Femur (tissue), 1 donor: ENCODE measurements around the gene PALLD.
A peak's percentile ranks its signal among the peaks of the same experiment; 100 is the strongest.
"Not testable (repeated sequence)": the region's sequence is repeated elsewhere in the genome, so short reads cannot be mapped to it uniquely, and the experiment has no call there.

Experiments
- DNase-seq: peaks from one replicate; pipeline ENCODE4 v3.0.0-alpha.2; 2017

The PALLD gene

DNA sequence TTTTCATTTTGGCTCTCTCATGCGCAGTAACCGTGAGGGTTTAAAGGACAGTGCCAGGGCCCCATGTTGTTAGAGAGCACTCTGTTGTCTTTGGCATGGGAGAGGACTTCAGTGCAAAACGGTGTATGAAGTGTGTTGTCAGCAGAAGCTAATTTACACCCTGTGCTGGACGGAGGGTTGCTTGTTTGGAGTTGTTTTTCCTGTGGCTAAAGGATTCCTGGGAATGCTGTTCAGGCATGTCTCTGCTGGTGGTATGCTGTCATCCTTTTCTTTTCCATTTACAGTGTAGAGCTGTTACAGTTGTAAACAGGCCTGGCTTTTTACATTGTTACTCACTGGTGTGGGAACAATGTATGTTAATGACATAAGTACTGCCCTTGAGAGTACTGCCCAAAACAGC, 306.9 kb downstream of the PALLD start:
- DNase-seq, result no peak

DNA sequence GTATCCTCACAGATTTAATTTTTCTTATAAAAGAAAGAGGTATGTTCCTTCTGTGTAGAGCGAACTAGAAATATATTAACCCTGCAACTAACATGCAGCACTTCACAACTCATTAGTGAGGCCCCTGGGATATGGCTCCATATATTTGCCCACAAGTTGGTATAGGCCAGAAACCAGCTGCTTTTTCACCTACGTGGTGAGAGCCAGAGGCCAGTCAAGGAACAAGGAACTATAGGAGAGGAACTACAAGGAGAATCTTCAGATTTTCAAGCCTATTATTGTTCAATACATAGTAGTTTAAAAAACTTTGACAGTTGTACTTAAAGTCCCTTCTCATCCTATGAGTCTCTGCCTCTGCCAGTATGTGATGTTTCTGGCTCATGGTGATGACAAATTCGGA, 307.3 kb downstream of the PALLD start:
- no peak for DNase-seq

DNA sequence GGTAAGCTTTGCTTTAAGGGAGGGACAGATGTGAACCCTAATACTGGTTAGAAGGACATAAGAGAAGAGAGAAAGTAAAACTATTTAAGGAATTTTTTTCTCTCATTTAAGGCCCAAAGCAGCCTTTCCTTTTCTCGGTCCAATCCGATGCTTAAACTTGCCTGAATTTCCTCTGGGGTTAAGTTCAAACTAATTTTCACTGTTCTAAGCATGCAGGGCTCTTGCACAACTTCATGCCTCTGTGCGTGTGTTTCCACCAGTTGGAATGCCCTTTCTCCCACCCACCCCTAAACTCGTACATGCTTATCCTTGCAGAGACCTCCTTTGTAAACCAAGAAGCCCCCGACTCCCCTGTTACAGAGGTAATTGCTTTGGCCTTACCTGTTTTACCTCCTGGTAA, 308.5 kb downstream of the PALLD start:
- DNase-seq, result no peak

DNA sequence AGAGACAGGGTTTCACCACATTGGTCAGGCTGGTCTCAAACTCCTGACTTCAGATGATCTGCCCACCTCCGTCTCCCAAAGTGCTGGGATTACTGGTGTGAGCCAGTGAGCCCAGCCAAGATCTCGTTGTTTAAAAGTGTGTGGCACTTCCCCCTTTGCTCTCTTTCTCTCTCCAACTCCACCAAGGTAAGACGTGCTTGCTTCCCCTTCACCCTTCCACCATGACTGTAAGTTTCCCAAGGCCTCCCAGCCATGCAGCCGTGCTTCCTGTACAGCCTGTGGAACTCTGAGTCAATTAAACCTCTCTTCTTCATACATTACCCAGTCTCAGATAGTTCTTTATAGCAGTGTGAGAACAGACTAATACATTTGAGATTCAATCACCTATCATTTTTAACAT, 309.4 kb downstream of the PALLD start:
- DNase-seq, result not testable (repeated sequence)

DNA sequence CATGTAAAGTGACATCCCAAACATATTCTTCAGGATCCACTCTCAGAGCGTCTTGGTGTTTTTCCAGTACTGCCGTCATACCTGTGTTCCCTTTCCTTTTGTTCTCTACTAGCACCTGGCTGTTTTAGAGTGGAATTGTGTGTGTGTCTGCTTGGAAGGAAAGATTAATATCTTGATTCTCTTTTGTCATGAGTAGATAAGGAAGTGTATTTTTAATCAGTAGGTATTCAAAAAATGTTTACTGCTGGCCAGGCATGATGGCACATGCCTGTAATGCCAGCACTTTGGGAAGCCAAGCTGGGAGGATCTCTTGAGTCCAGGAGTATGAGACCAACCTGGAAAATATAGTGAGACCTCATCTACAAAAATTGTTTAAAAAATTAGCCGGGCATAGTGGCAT, 314.4 kb downstream of the PALLD start:
- no peak for DNase-seq

DNA sequence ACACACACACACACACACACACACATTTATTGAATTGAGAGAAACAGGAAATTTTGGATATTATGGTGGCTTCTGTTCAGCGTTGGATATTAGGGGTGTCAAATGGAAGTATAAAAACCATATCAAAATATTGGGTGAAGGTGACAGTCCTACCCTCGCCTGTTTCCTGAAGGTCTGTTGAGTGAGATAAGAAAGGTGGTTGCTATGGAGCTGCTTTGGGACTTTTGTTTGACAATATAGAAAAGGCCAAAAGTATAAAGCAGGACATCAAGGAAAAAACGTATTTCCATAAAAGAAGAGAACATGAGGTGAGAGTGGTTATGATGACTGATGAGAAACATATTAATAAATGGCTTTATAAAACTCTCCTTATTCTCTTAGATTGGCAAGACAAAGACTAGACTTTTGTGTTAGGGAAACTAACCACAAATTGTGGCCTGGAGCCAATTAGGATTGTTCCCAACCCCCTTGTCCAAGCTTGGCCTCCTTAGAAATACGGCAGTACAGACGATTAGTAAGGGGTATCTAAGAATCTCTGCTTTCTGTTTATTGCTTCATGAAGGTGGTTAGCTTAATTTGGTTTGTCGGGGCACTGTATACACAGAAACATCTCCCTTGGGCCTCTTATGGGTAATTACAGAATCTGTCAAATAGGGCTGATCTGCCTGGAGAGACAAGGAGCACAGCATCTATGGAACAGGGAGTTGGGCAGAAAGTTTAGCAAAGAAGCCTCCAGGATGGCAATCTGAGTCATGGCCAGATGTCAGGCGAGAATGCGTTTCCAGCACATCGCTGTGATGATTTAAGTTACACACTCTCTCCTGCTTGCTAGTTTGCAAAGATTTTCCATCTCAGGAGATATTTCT, 315.2 kb downstream of the PALLD start:
- DNase-seq, result no peak

DNA sequence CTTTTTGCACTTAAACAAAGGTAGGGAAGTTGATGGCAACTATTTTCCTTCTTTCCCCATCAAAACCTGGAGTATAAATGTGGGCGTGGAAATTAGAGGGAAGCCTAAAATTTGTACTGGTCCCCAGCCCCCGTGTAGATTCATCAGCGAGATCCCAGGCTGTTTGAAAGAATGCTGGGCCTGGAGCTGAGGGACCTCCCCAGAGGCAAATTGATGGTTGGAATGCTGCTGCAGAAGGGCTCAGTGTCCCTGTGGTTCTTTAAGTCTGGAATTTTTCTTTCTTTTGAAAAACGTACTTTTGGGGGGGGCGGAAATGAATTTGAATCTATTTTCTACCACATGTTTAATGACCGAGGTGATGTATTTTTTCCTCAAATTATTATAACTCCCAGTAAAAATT, 316.0 kb downstream of the PALLD start:
- DNase-seq, result no peak

DNA sequence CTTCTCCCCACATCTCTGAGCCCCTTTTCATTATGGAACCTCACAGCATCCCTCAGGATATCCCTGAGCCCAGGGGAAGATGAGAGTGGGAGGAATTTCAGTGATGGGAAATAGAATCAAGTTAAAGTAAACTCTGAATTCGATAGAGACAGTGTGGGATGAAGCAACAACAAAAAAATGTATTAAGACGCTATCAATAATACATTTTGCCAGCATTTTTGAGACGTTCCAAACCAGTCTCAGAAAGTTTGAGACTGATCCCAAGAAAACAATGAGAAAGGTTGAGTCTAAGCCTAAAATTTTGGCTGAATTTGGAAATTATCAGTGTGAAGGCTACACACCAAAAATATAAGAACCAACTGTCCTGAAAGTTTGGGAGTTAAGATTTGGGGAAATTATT, 317.0 kb downstream of the PALLD start:
- DNase-seq, result no peak

DNA sequence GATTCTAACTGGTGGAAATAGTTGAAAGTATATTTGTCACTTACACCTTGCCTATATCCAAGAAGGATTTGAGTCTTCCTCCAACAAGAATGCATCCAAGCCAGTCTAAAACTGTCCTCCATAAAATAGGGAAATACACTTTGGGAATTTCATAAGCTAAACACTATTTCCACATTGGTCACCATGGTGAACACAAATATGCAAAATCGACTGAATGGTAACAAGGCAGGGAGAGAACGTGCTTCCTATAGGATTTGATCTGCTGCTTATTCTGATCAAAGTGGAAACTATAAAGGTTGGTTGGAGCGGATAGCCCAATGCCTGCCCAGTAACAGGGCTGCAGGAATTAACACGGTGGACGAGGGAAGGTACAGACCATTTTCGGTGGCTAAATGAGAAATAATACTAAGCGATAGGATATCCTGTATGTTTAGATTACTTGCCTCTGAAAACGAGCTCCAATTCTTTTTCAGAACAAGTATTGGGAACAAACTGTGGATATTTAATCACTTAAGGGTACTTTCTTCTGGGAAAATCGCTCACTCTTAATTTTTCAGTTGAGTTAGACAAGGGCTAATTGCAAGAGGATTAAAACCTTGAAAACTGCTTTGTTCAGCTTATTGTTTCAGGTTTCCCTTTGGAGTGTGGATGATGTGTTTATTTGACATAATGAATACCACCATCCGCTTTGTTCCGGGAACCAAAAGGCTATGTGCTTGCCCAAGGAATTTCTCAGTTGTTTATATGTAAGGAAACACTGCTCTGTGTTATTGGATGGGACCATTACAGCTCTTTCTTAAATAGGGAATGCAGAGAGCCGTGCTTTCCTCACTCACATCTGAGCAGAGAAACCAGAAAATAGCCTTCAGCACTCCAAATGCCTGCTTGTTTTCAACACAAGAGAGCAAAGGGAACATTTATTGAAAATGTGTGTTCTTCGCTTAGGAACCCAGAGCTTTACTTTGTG, 318.8 kb downstream of the PALLD start:
- DNase-seq, result peak; percentile 41

DNA sequence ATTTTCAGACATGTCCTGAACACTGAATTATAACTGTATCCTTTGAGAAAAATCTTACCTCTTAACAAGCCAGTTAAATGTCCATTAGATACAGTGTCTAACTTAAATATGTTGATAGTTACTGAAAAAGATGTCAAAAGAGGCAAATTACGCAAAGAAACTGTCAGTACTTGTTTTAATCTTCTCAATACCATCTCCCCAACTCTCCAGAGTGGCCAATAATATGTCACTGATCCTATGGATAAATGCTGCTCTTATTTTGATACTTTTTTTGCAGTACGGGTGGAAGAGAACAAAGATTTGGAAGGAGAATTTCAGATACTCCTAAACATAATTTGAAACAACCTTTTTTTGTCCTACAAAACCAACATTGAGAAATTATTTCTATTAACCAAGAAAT, 320.5 kb downstream of the PALLD start:
- no peak for DNase-seq

DNA sequence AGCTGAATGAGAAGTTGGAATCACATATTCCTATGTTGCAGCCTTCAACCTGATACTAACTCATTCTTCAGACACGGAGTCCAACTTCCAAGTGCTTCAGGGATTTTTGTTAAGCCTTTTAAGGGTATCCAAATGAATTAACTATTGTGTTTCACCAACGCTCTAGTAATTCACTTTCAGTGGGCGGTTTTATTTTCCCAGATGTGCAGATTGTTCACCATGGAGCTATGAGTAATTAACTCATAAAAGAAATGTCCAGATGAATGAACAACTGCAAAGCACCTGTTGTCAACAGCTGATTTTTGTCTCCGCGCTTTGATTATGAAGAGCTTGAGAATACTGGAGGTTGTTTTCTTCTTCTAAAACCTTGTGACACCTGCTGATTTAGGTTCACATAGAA, 325.6 kb downstream of the PALLD start:
- no peak for DNase-seq

DNA sequence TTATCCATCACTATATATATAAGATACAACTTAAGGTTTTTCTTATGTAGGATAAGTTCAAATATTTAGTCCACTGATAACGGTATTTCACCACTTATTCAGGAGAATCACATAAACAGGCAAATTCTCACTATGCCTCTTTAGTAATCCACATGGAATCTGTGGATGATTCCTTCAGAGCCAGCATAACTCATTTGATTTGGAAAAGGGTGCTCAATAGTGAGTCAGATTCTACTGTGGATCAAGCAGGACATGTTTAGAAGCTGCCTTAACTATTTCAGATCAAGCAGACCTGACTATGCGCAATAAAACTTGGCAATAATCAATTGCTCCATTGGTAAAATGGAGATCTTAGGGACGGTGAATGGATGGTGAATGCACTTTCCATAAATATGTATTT, 329.1 kb downstream of the PALLD start:
- no peak for DNase-seq

DNA sequence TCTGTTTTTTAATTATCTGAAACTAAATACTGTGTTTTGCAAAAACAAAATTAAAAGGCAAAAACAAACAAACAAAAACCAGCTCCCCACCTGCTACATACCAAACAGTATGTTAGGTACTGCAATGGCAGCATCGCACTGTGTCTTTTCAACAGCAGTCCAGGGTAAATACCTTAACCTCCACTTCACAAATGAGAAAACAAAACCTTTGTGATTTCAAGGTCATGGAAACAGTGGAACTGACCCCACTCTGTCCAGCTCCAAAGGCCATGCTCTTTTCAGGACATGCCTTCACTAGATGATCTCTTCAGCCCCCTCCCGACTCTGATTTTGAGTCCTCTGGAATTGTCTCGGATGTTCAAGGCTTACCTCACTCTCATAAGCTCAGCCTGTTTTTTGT, 329.8 kb downstream of the PALLD start:
- no peak for DNase-seq

DNA sequence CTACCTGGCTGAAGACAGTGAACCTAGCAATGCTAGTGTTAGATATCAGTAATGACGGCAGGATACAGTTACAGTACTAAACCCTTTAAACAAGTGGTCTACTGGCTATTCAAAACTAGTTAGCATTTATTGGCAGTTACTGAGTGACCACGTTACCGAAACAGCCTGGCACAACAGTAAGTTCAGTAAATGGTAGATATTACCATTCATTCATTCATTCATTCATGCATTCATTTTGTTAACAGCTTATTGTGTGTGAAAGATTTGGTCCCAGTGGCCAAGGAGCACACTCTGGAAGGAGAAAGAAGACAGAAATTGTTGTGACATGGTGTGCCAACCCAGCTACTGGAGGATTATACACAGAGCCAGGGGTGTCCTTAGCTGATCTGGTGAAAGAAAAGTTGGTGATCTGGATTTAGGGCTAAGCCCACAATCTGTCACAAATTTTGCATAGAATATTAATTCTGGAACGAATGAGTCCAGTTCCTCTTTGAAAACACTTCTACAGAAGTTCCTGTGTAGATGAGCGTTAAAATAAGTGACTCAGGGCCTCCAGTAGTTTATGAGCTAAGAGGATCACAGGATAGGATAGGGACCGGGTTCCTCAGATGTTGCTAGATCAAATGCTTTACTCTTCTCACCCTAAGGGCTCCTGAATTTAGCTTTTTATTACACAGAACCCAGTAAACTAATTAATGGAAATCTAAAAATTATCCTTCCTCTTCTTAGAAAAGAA, 334.1 kb downstream of the PALLD start:
- DNase-seq, result no peak

DNA sequence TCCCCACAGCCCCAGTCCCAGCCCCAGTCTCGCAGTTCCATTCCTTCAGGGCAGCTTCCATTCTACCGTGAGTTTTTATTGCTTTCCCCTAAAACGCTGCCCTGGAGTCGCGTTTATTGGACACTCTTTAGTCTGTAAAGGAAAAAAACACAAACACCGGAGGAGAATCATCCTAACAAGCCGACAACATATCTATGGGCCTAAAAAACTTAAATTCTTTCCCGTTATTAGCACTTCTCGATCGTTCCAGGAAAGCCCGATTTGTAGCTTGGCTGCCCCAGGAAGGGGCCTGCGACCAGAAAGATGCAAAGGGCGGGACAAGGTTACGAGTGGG, 334.7 kb downstream of the PALLD start:
- no peak for DNase-seq

DNA sequence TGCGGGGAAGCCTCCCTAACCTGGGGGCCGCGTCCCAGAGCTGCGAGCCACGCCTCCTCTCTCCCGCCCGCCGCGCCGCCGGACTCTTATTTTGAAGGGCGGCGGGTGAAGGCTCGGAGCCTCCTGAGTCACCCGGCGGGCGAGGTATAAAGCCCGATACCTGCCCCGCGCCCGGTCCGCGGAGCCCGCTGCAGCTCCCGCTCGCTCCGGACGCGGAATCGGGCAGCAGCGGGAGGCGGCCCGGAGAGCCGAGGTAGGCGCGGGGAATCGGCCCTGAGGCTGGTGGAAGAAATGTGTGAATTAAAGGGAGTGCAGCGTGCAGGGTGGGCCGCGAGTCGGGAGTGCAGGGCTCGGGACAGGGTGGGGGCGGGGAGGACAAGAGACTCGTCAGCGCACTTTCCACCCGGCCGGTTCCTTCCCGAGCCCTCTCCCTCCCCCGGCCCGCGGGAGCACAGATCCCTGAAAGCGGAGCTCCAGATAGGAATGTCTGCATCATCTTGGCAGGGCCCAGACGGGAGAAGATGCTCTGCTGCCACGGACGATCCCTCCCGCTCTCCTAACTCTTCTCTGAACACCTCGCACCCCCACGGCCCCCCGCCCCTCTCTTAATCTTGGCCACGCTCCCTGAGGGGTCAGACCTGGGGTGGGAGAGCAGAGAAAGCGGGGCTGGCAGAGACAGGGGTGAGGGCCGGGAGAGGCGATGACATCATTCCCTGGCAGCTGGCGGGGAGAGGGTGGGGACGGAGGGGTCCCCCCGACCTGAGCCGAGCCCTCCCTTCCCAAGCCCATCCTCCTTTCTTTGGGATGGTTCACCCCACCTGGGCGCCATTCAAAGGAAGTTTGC, 335.3 kb downstream of the PALLD start:
- DNase-seq, result peak; percentile 88

DNA sequence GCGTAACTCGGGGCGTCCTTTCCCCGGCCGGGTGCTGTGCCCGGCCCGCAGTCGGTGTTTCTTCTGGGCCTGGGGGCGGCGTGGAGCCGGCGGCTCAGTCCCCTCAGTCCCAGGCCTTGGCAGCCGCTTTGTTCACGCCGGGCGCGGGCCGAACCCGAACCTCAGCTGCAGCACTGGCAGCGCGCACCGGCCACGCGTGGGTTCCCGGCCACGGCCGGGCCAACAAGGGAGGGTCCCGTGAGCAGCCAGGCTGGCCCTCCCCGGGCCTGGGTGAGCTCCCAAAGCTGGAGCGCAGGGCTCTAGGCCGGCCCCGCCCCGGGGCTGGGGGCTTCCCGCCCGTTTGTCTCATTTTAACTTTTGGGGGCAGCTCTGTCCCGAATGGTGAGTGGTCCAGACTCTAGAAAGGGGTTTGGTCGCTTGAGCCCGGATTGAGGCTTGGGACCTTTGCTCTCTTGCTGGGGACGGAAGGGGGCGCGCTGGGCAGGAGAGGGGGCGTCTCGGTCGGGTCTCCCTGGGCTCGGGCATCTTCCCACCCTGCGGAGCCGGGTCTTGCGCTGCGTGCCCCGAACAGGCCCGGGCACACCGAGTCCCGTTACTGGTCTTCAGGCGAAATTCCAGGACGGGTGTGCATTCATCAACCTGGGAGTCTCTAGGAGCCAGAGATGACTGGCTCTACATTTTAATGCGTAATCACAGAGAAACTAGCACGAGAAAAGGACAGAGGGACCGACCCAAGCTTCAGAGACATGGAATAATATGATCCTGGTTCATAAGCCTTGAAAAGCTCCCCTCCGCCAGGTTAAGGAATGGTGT, 336.1 kb downstream of the PALLD start:
- peak; percentile 71 for DNase-seq

DNA sequence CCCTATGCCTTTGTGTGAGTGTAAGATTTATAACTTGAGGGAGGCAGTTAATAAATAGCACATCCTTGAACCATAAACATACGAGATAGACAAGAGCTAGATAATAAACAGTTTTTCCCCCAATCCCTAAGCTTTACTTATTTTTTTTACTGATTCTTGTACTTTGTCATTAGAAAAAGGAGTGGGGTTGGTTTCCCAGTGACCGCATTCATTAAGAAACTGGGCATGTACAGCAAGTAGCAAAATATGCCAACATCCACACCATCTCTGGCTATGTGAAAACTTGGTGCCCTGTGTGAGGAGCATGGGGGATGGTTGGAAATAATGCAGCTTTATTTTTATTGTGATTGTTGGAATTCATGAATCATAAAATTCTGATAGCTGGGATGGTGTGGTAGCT, 337.0 kb downstream of the PALLD start:
- no peak for DNase-seq

DNA sequence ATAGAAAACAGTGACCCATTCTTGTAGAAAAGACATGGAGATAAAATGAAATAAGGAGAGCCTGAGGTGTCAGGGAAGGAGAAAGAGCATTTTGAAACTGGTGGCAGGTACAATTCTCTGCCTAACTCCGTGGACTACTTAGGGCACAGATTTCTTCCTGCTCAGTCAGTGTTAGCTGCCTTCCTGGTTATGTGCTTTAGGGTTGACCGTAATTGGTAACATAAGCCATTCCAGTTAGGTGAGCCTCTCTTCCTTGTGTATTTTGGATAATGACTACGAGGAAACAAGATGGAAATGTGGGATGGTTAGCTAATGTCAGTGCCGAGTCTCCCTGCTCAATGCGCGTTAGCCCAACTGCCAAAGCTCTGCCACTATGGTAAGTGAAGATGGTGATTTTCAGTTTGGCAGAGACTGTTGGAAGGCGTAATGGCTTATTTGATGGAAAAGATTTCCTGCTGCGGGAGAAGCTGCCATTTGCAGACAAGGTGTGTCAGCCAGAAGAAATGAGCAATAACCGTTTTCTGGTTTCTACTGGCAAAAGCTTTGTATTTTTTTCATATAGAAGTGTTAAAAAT, 339.1 kb downstream of the PALLD start:
- DNase-seq, result no peak

DNA sequence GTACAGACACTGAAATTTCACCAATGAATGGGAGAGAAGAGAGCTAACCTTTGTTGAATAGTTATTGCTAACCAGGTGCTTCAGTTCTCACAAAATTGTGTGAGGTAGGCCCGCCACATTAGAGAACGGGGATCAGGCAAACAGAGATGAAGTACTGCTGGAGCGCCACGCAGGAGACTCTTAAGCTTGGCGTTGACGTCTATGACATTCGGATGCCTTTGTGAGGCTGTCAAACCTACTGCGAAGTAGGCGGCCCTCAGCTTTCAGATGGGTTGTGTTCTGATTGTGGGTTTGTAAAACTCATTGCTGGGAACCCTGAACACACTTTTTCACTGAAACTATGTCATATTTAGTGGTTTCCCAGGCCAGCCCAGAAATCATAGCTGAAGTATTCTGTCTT, 339.6 kb downstream of the PALLD start:
- peak; percentile 58 for DNase-seq

DNA sequence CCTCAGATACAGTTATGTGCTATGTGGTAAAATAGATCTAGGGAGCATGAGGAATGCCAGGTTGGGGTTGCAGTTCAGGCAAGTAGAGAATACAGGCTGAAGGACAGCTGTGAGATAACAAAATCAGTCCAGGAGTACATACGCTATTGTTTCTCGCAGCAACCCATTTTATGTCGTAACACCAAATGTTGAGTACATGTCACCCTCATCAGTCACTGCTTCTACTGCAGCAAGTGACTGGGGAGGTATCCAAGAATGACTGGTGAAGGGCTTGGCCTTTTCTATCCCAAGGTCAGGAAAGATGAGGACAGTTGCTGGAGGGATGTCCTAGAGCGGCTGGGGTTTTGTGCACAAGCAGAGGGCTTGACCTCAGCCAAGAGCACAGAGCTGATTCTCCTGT, 341.1 kb downstream of the PALLD start:
- no peak for DNase-seq
